GM19099 (cell line): Measurements from ENCODE around the gene HILPDA.

Experiments used
- POLR2A ChIP-seq: IDR thresholded peaks from 3 replicates; pipeline ENCODE4 v1.6.1; 2011; ENCODE audit warnings: low read depth; ENCODE audit not compliant: insufficient read length; ENCODE audit errors: extremely low read depth

Gene HILPDA, protein sequence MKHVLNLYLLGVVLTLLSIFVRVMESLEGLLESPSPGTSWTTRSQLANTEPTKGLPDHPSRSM

GRCh38 chr7:128455543-128456254 is at the start of gene HILPDA:
Gene HILPDA, plus strand, starts transcription at chr7:128455878. Its CDS starts 1,391 bp downstream, at chr7:128457269.
- TF ChIP-seq POLR2A, result peak; percentile 87

- TF ChIP-seq POLR2A, result no peak
Observed at GRCh38 chr7:128406314-128407232, 49.1 kb upstream of the HILPDA start.

- no peak for TF ChIP-seq POLR2A
Observed at GRCh38 chr7:128407233-128407589, 48.5 kb upstream of the HILPDA start.

DNA sequence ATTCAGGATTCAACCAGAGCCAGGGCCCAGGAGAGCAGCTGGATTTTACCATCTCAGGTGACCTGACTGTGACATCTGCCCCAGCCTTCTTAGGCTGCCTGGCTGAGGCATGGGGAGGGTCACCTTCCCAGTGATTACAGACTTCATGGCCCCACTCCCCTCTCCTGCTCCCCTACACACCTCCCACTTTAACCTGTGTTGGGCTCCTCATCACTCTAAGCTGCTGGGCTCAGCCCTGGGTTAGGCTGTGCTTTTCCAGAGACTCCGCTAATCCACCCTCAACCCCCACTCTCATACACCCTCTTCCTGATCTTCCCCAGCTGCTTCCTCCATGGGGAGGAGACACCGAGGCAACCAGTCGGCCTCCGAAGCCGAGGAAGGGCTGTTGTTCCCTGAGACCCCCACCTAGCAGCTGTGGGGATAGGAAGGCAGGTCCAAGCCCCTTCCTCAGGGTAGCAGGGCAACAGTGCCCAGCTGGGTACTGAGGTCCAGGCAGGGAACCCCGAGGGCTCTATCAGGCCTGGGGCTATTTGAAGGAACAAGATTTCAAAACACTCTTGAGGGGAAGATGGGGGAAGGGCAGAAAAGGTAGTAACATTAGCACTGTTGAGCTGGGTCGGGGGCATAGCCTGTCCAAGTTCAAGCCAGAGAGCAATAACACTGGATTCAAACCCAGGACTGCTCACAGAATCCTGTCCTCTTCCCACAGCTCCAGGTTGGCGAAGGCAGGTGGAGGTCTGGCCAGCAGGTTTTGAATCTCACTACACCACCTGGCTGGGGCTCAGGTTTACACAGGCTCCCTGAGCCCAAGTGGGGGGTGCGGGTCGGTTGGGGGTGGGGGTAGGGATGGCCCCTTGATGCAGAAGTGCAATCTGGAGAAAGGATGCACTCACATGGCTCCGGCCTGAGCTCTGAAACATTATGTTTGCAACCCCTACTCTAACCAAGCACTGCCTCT is 47.6 kb upstream of the HILPDA start:
- no peak for TF ChIP-seq POLR2A

GRCh38 chr7:128408709-128409595 is 46.7 kb upstream of the HILPDA start:
- TF ChIP-seq POLR2A, result no peak

- TF ChIP-seq POLR2A, result peak; percentile 56
Observed at GRCh38 chr7:128409596-128410450, 45.9 kb upstream of the HILPDA start, which contains the start of gene IMPDH1. Gene IMPDH1, minus strand, starts transcription at chr7:128409982. Its CDS starts 81 bp downstream, at chr7:128409901.

- TF ChIP-seq POLR2A, result no peak
Observed at GRCh38 chr7:128410451-128410753, 45.3 kb upstream of the HILPDA start.

DNA sequence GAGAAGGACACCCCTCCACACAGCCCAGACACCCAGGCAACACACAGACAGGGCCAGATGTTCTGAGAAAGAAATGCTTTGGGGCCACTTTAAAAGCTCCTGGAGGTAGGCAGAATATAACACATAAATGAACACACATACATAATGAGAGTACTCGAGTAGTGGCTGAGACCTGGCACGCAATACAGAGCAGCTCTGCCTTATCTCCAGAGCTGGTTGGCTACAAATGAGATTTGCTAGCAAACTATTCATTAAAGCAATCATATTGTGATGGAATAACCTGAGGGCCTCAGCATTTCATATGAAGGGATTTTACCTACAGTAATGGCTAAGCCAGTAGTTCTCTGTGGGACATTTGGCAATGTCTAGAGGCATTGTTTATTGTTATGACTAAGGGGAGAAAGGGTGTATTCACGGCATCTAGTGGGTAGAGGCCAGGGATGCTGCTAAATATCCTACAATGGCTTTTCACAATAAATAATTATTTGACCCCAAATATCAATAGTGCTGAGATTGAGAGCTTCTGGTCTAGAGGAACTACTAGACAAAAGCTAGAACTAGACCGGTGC is 40.4 kb upstream of the HILPDA start:
- TF ChIP-seq POLR2A, result no peak

GRCh38 chr7:128417071-128417470 is 38.6 kb upstream of the HILPDA start:
- no peak for TF ChIP-seq POLR2A

DNA sequence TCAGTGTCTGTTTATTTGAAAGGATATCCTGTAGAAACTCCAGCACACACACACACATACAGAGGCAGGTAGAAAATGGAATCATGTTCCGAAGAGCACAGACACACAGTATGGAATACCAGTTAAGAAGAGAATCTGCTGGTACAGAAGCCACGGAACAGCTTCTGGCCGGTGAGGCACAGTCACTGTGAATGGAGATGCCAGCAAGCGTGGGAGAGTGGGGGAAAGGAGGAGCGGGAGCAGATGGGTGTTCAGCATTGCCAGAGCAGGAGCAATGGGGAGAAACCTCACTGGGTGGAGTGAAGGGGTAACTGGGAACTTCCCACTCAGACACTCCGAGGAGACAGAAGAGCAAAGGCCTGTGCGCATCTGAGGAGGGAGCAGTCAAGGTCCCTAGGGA is 36.4 kb upstream of the HILPDA start:
- TF ChIP-seq POLR2A, result no peak

GRCh38 chr7:128420773-128421172 is 34.9 kb upstream of the HILPDA start:
- no peak for TF ChIP-seq POLR2A

GRCh38 chr7:128421384-128421783 is 34.3 kb upstream of the HILPDA start:
- TF ChIP-seq POLR2A, result no peak

GRCh38 chr7:128422037-128422436 is 33.6 kb upstream of the HILPDA start:
- TF ChIP-seq POLR2A, result no peak

GRCh38 chr7:128422842-128423241 is 32.8 kb upstream of the HILPDA start:
- TF ChIP-seq POLR2A, result no peak
